Coronary artery (tissue), 2 donors: ENCODE data around the gene TNFAIP8.

ENCODE experiments used
- DNase-seq: peaks from one replicate; pipeline ENCODE4 v3.0.0-alpha.2; 2017; ENCODE audit warnings: low spot score
- H3K27ac ChIP-seq, 2 donors: fragments of 200-600 bp; sonication (generic); one replicate each; pipeline ENCODE4 v1.5.1; 2016 to 2019
- H3K4me3 ChIP-seq: fragments of 200-600 bp; sonication (generic); 2 replicates; pipeline ENCODE4 v1.5.1; 2016; ENCODE audit warnings: mild to moderate bottlenecking, moderate library complexity
- CTCF ChIP-seq: fragments of 200-600 bp; sonication (generic); IDR thresholded peaks from one replicate; pipeline ENCODE4 v1.5.1; 2019; ENCODE audit warnings: antibody characterized with exemption

The TNFAIP8 gene

GRCh38 chr5:119363936-119364335 lies 8.1 kb downstream of the TNFAIP8 start:
- no peak for TF ChIP-seq CTCF
- H3K27ac ChIP-seq: no peak overlapping the region

GRCh38 chr5:119365847-119366539 lies 10.2 kb downstream of the TNFAIP8 start:
- H3K4me3 ChIP-seq: peak overlapping the region; percentile 24
- TF ChIP-seq CTCF: no peak
- peak overlapping the region; percentile 69 to 86 for H3K27ac ChIP-seq
- no peak for DNase-seq

More at GRCh38 chr5:119363936-119364335, 8.1 kb downstream of the TNFAIP8 start:
- no peak overlapping the region for H3K4me3 ChIP-seq
- DNase-seq: no peak

- no peak for TF ChIP-seq CTCF
- no peak for DNase-seq
- H3K27ac ChIP-seq: peak overlapping the region; percentile 69 to 86
- peak overlapping the region; percentile 24 for H3K4me3 ChIP-seq
These were observed 10.7 kb downstream of the TNFAIP8 start for GRCh38 chr5:119366540-119366881.

- Histone ChIP-seq H3K4me3 (no peak overlapping the region), H3K27ac (peak overlapping the region; percentile 69 to 86)
- DNase-seq: no peak
- TF ChIP-seq CTCF: no peak
These were observed 11.9 kb downstream of the TNFAIP8 start for GRCh38 chr5:119367502-119368237.

GRCh38 chr5:119368238-119368630 lies 12.4 kb downstream of the TNFAIP8 start:
- TF ChIP-seq CTCF: no peak
- peak overlapping the region; percentile 69 to 86 for H3K27ac ChIP-seq
- no peak for DNase-seq
- no peak overlapping the region for H3K4me3 ChIP-seq

GRCh38 chr5:119370486-119370885 lies 14.7 kb downstream of the TNFAIP8 start:
- DNase-seq: no peak
- peak overlapping the region in 1 of 2 donors; percentile 15 for H3K27ac ChIP-seq

More at GRCh38 chr5:119370486-119370885, 14.7 kb downstream of the TNFAIP8 start:
- no peak overlapping the region for H3K4me3 ChIP-seq
- TF ChIP-seq CTCF: no peak
